D721Med (cell line): ENCODE results near the gene NOTO.
"Not testable (repeated sequence)": the region's sequence is repeated elsewhere in the genome, so short reads cannot be mapped to it uniquely, and the experiment has no call there.

Experiments
- DNase-seq: peaks from one replicate; pipeline ENCODE4 v3.0.0; 2011; ENCODE audit warnings: low spot score; ENCODE audit not compliant: insufficient read length
- FAIRE-seq: peaks from 2 replicates; lab custom pipeline; 2011; peaks lifted over from hg19 to GRCh38; lab: Jason Lieb, UNC
- CTCF ChIP-seq: IDR thresholded peaks from 2 replicates; pipeline ENCODE4 v1.5.1; 2012; ENCODE audit warnings: mild to moderate bottlenecking, control low read depth; ENCODE audit not compliant: insufficient read depth; ENCODE audit errors: missing control alignments

NOTO gene

GRCh38 chr2:73177645-73178255, 24.6 kb upstream of the NOTO start:
- DNase-seq (no peak), FAIRE-seq (no peak)
- TF ChIP-seq CTCF = no peak

- no peak for FAIRE-seq
- TF ChIP-seq CTCF = no peak
- no peak for DNase-seq
Observed at GRCh38 chr2:73185965-73186364, 16.4 kb upstream of the NOTO start.

GRCh38 chr2:73187549-73187948, 14.8 kb upstream of the NOTO start:
- TF ChIP-seq CTCF = no peak
- FAIRE-seq (no peak), DNase-seq (peak; percentile 41)

GRCh38 chr2:73197579-73197978, 4.8 kb upstream of the NOTO start:
- TF ChIP-seq CTCF = no peak
- no peak for DNase-seq
- no peak for FAIRE-seq

- not testable (repeated sequence) for DNase-seq, FAIRE-seq
Observed at GRCh38 chr2:73200281-73200680, 2.1 kb upstream of the NOTO start.

- DNase-seq (no peak), FAIRE-seq (no peak)
- no peak for TF ChIP-seq CTCF
Observed at GRCh38 chr2:73203055-73203681, 794 bp downstream of the NOTO start.

- no peak for TF ChIP-seq CTCF
- no peak for FAIRE-seq
- no peak for DNase-seq
Observed at GRCh38 chr2:73205611-73206010, 3.2 kb downstream of the NOTO start.
